ENCODE data around the gene PTPRCAP.

PTPRCAP gene

DNA sequence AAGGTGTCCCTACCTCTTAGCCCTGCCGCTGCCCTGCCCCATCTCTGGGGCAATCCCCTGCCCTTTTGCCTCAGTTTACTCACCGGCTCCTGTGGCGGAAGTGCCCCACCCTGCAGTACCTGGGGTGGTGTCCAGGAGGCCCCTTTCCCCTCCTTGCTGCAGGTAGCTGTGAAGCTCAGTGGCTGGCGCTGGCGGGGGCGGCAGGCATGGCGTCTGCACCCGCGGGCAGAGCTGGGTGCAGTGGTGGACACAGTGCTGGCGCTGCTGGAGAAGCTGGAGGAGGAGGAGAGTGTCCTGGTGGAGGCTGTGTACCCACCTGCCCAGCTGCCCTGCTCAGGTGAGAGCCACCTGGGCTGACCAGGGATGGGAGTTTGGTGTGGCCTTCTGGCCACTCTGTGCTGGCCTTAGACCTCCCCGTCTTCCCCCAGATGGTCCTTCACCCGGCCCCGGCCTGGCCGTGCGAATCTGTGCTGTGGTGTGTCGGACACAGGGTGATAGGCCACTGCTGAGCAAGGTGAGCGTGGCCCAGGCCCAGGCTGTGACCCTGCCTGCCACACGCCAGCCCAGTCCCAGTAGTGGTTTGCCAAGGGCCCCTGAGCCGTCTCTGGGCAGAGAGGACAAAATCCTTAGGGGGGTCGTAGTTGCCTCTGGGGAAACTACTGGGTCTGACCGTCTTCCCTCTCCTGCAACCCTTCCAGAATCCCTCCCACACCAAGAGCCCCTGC, 18.0 kb downstream of the PTPRCAP start:
- H3K27me3 ChIP-seq (replicated peaks; ENCODE audit: control insufficient read depth, insufficient read depth, low read length) = no peaks in the 10 kb centered on the region; the same call in 1 of the 2 replicates
- H3K36me3 ChIP-seq (ENCODE audit: control insufficient read depth, insufficient read depth, low read length) = no peaks in the 10 kb centered on the region
- DNase-seq (ENCODE audit: extremely low read depth, insufficient read length) = no peak
- no peak overlapping the region for H3K4me3 ChIP-seq (replicated peaks; ENCODE audit: low read depth, low read length)
- TF ChIP-seq CTCF (IDR thresholded peaks at IDR 0.05; ENCODE audit: insufficient read depth, low read length, poor library complexity, severe bottlenecking) = no peak

DNA sequence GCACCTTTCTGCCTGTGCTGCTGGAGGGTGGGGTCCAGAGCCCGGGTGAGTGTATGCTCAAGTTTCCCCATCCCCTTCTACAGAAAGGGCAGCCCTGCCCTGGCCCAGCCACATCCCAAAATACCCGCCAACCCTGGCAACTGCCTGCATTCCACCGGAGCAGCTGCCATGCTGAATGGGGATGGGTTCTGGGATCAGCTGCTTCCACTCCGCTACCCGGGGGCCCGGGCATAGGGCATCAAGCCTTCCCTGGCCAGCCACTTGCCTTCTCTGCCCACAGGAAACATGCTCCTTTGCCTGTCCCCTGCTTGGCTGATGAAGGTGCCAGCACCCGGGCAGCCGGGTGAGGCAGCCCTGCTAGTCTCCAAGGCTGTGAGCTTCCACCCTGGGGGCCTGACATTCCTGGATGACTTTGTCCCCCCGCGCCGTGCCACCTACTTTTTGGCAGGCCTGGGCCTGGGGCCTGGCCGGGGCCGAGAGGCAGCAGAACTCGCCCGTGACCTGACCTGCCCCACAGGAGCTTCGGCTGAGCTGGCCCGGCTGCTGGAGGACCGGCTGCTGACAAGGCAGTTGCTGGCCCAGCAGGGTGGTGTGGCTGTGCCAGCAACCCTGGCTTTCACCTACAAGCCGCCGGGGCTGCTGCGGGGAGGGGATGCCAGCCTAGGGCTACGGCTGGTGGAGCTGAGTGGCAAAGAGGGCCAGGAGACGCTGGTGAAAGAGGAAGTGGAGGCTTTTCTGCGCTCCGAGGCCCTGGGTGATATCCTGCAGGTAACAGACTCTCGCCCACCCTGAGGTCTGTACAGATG, 18.8 kb downstream of the PTPRCAP start:
- DNase-seq (ENCODE audit: extremely low read depth, insufficient read length) = no peak
- Histone ChIP-seq H3K27me3 (replicated peaks; ENCODE audit: control insufficient read depth, insufficient read depth, low read length) (no peaks in the 10 kb centered on the region; the same call in 1 of the 2 replicates), H3K36me3 (ENCODE audit: control insufficient read depth, insufficient read depth, low read length) (no peaks in the 10 kb centered on the region), H3K4me3 (replicated peaks; ENCODE audit: low read depth, low read length) (no peak overlapping the region)
- no peak for TF ChIP-seq CTCF (IDR thresholded peaks at IDR 0.05; ENCODE audit: insufficient read depth, low read length, poor library complexity, severe bottlenecking)

DNA sequence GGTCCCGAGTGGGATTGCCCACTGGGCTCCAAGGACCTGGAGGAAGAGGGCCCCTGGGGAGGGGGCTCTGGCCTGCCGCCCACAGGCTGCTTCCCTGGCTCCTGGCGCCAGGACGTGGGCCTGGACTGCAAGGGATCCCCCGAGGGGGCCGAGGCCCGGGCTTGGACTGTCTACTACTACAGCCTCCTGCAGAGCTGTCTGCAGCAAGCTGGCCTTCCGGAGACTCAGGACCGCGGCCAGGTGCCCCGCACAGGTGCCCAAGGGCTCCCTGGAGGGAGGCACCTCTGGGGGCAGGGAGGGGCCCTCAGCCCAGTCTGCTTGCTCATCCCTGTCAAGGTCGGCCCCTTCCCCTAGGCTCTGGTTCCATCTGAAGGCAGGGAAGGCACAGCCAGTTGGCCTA, 20.1 kb downstream of the PTPRCAP start:
- no peak for TF ChIP-seq CTCF (IDR thresholded peaks at IDR 0.05; ENCODE audit: insufficient read depth, low read length, poor library complexity, severe bottlenecking)
- H3K4me3 ChIP-seq (replicated peaks; ENCODE audit: low read depth, low read length) = no peak overlapping the region
- H3K27me3 ChIP-seq (replicated peaks; ENCODE audit: control insufficient read depth, insufficient read depth, low read length) = no peaks in the 10 kb centered on the region; the same call in 1 of the 2 replicates
- DNase-seq (ENCODE audit: extremely low read depth, insufficient read length) = no peak
- no peaks in the 10 kb centered on the region for H3K36me3 ChIP-seq (ENCODE audit: control insufficient read depth, insufficient read depth, low read length)

DNA sequence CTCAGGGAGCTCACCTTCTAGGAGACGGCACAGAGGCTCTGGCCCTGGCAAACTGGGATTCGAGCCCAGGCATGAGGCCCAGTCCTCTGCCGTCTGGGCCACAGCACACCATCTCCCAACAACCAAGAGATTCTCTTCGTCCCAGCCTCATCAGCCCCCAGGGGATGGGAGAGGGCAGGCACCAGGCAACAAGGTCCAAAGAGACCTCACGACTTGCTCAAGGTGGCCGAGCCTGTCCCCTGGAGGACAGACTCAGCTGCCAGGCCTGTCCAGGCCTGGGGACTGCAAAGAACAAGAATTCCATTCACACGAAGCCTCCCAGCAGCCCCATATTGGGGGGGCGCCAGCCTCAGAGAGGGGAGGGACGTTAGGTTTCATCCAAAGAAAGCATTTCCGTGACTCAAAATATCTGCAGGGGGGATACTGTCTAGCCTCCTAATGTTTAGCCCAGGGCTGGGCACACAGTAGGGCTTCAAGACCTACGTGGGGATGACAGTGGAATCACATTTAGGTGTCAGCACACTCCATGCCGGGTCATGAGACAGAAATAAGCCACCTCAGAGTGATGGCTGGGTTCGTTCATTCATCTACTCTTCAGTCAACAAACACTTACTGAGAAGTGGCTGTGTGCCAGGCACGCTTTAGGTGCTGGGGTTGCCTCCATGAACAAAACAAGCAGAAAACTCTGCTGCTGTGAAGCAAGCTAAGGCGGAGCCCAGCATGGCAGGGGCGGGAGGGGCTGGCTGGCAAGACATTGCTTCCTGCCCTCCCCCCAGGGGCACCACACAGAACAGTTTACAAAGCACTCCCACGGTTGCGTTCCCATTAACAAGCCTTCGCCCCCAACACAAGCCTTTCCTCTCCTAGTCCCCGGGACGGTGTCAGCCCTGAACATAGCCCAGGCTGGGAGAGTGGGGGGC, 20.8 kb downstream of the PTPRCAP start:
- H3K27me3 ChIP-seq (replicated peaks; ENCODE audit: control insufficient read depth, insufficient read depth, low read length) = no peaks in the 10 kb centered on the region; the same call in 1 of the 2 replicates
- TF ChIP-seq CTCF (IDR thresholded peaks at IDR 0.05; ENCODE audit: insufficient read depth, low read length, poor library complexity, severe bottlenecking) = no peak
- no peak overlapping the region for H3K4me3 ChIP-seq (replicated peaks; ENCODE audit: low read depth, low read length)
- no peak for DNase-seq (ENCODE audit: extremely low read depth, insufficient read length)
- H3K36me3 ChIP-seq (ENCODE audit: control insufficient read depth, insufficient read depth, low read length) = no peaks in the 10 kb centered on the region

DNA sequence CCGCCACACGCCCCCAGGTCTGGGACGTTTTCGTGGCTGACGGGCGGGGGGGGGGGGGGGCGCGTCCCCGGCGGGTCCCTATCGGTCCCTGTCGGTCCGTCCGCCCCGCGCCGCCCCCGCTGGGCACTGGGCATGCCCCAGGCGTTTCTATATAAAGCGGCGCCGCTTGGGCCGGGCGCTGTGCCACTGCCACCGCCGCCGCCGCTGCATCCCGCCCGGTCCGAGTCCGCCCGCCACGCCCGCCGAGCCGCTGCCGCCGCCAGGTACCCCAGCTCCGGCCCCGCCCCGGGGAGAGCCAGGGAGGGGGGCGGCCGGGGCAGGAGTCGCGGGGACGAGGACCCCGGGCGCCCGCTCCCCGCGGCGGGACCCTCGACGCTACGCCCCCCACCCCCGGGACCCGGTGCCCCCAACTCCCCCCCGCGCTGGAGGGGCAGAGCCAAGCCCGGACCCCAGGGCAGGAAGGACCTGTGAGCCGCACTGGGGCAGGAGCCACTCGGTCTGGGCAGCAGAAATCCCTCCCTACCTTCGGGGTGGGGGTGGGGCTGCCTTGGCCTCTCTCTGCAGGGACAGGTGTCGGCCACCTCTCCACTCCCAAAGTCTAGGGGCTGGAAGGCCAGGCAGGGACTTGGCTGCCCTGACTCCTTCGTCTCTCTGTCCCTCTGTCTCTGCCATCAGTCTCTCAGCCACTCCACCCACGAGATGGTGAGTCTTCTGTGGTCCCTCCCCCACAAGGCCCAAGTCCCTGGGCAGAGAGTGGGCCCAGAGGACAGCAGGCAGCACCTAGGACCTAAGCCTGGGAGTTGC, 21.8 kb downstream of the PTPRCAP start, which contains the start of gene CARNS1:
Gene CARNS1 (plus strand): TSS at position 178 of the 804 bp plus-strand sequence. CDS start 522 bp downstream, at position 700.
- DNase-seq (ENCODE audit: extremely low read depth, insufficient read length) = no peak
- TF ChIP-seq CTCF (IDR thresholded peaks at IDR 0.05; ENCODE audit: insufficient read depth, low read length, poor library complexity, severe bottlenecking) = no peak

More for the DNA sequence above, 21.8 kb downstream of the PTPRCAP start, which contains the start of gene CARNS1:
- Histone ChIP-seq H3K4me3 (replicated peaks; ENCODE audit: low read depth, low read length) (no peak within 1 kb of the TSS), H3K27me3 (replicated peaks; ENCODE audit: control insufficient read depth, insufficient read depth, low read length) (no peaks in the 10 kb centered on the region; the same call in 1 of the 2 replicates), H3K36me3 (ENCODE audit: control insufficient read depth, insufficient read depth, low read length) (no peaks in the 10 kb centered on the region)
